Smooth muscle cell (in vitro differentiated cells): ENCODE data around the gene MED25. TPM values are rescaled to one million over a fixed set of nuclear protein-coding genes. Genes with fewer than 3 reads are reported as not detected.

Experiments used
- DNase-seq: peaks from one replicate; lab custom pipeline; 2025; ENCODE audit not compliant: unreplicated experiment; lab: John Stamatoyannopoulos, UW
- H2AFZ ChIP-seq: fragments of 200-600 bp; sonication (generic); 2 replicates; pipeline ENCODE4 v1.6.0; 2016; ENCODE audit warnings: antibody characterized with exemption, low read depth, mild to moderate bottlenecking
- H3F3A ChIP-seq: fragments of 200-600 bp; sonication (generic); 2 replicates; pipeline ENCODE4 v1.6.0; 2017; ENCODE audit warnings: antibody characterized with exemption, low read depth
- H3K27ac ChIP-seq: fragments of 200-600 bp; sonication (generic); 2 replicates; pipeline ENCODE4 v1.5.1; 2016; ENCODE audit warnings: low read depth, mild to moderate bottlenecking
- H3K27me3 ChIP-seq: fragments of 200-600 bp; sonication (generic); 2 replicates; pipeline ENCODE4 v1.6.1; 2016; ENCODE audit warnings: low read depth, mild to moderate bottlenecking
- H3K36me3 ChIP-seq: fragments of 200-600 bp; sonication (generic); 2 replicates; pipeline ENCODE4 v1.5.1; 2016; ENCODE audit warnings: low read depth
- H3K4me1 ChIP-seq: fragments of 200-600 bp; sonication (generic); 2 replicates; pipeline ENCODE4 v1.5.1; 2016; ENCODE audit warnings: low read depth
- H3K4me2 ChIP-seq: fragments of 200-600 bp; sonication (generic); 2 replicates; pipeline ENCODE4 v1.6.0; 2016; ENCODE audit warnings: mild to moderate bottlenecking
- H3K4me3 ChIP-seq: fragments of 200-600 bp; sonication (generic); 2 replicates; pipeline ENCODE4 v1.5.1; 2016; ENCODE audit warnings: mild to moderate bottlenecking
- H3K79me2 ChIP-seq: fragments of 200-600 bp; sonication (generic); 2 replicates; pipeline ENCODE4 v1.6.0; 2016; ENCODE audit warnings: low read depth, mild to moderate bottlenecking
- H3K9ac ChIP-seq: fragments of 200-600 bp; sonication (generic); 2 replicates; pipeline ENCODE4 v1.6.0; 2016; ENCODE audit warnings: low read depth
- H3K9me3 ChIP-seq: fragments of 200-600 bp; sonication (generic); replicated peaks from 2 replicates; pipeline ENCODE4 v1.5.1; 2016; ENCODE audit warnings: low read depth
- H4K20me1 ChIP-seq: fragments of 200-600 bp; sonication (generic); 2 replicates; pipeline ENCODE4 v1.6.0; 2016; ENCODE audit warnings: low read depth
- CTCF ChIP-seq: fragments of 200-600 bp; sonication (generic); IDR thresholded peaks from 2 replicates; pipeline ENCODE4 v1.5.1; 2017; ENCODE audit warnings: borderline replicate concordance, mild to moderate bottlenecking, antibody characterized with exemption; ENCODE audit not compliant: insufficient read depth, poor library complexity, severe bottlenecking
- WGBS: methylation state at CpG from one replicate; pipeline ENCODE4 v1.1.7; 2016; ENCODE audit warnings: low lambda C conversion rate; 5-methylcytosine and 5-hydroxymethylcytosine counted together
- polyA plus RNA-seq: library from polyadenylated mRNA; unstranded; fragments of >200 nt; fragmentation: Nextera tagmentation; extraction: Ambion mirVana; gene quantifications from 2 replicates; pipeline ENCODE4 v1.2.1, GENCODE V29; 2016
- total RNA-seq: library from RNA; depleted of rRNA; stranded (reverse); fragments of >200 nt; gene quantifications from 2 replicates; pipeline ENCODE4 v1.2.3, GENCODE V29; 2014

MED25 gene
- total and polyA plus RNA-seq, 2 experiments from 2014 or later = 20.4 to 34.1 TPM

DNA sequence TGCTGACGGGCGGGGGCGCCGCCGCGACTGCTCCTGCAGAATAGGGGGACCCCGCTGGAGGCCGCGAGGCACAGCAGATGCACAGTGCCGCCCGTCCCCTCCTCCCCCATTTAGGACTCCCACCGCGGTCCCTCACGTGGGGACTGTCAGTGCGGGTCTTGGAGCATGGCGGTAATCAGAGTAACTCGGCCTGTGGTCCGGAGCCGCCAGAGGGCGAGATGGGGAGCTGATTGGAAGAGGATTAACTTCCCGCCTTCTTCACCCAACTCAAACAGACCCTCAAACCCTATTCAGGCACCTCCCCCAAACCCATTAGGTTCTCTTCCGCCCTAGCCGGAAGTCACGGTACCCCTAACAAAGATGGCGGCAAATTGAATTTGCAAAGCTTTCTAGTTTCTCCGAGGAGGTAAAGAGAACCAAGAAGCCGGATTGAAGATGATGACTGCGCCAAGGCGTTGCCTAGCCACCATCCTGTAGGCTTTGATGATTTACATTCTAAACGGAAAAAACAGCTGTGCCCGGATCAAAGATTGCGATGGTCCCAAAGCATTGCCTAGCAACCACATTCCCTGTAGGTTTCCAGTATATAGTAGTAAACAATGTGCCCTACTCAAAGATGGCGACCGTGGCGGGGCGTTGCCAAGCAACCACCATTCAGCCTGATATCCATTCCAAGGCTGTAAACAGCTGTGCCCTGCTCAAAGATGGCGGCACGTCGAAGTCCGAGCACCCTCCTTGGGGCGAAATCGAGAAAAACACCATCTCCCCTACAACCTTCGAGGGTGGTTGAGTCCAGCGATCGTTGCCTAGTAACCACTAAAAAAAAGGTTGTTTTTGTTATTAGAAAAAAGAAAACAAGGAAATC lies 4.9 kb upstream of the MED25 start, which contains the start of gene FUZ:
Gene FUZ (minus strand): TSS at position 296 of the 865 bp plus-strand sequence. CDS start 186 bp downstream, at position 110.
- Histone ChIP-seq H3K36me3 (no peaks in the 10 kb centered on the region), H3K9me3 (no peaks in the 10 kb centered on the region), H3K9ac (peak within 1 kb of the TSS; percentile 97), H3K27me3 (no peaks in the 10 kb centered on the region), H3F3A (peaks cover 15% of the 10 kb centered on the region), H3K4me3 (peak within 1 kb of the TSS; percentile 82), H3K4me2 (peak within 1 kb of the TSS; percentile 96), H3K79me2 (peaks cover under 1% of the 10 kb centered on the region), H4K20me1 (no peaks in the 10 kb centered on the region), H3K27ac (peak within 1 kb of the TSS; percentile 94), H2AFZ (peak within 1 kb of the TSS; percentile 78), H3K4me1 (peaks cover 16% of the 10 kb centered on the region)
- 2% methylated on average over 44 of the region's 45 CpGs for WGBS
- DNase-seq = peak; percentile 71
- TF ChIP-seq CTCF = peak; percentile 12

DNA sequence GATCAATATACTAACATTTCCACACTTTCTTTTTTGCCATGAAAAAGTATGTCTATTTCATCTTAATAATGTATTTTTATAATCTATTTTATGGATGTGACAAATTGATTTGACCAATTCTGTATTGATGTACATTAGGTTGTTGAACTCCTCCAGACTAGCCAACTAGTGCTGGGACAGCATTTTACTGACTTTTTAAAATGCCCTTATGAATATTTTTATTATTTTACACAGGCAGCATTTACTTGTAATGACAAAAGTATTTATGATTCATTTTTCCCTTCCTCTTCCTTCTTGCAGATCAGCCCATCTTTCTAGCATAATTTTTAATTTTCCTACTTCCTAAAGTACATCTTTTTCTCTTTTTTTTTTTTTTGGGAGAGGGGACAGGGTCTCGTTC lies 4.1 kb upstream of the MED25 start:
- Histone ChIP-seq H3K4me1 (peaks cover 17% of the 10 kb centered on the region), H3K36me3 (no peaks in the 10 kb centered on the region), H3K4me3 (peak overlapping the region; percentile 82), H4K20me1 (no peaks in the 10 kb centered on the region), H2AFZ (no peak overlapping the region), H3K9ac (peak overlapping the region; percentile 97), H3K9me3 (no peaks in the 10 kb centered on the region), H3K27ac (peak overlapping the region; percentile 94), H3F3A (peaks cover 15% of the 10 kb centered on the region), H3K79me2 (peaks cover 9% of the 10 kb centered on the region), H3K27me3 (no peaks in the 10 kb centered on the region), H3K4me2 (peak overlapping the region; percentile 96)
- DNase-seq = no peak
- WGBS = 75% methylated on average over 1 of the region's 1 CpG
- no peak for TF ChIP-seq CTCF

DNA sequence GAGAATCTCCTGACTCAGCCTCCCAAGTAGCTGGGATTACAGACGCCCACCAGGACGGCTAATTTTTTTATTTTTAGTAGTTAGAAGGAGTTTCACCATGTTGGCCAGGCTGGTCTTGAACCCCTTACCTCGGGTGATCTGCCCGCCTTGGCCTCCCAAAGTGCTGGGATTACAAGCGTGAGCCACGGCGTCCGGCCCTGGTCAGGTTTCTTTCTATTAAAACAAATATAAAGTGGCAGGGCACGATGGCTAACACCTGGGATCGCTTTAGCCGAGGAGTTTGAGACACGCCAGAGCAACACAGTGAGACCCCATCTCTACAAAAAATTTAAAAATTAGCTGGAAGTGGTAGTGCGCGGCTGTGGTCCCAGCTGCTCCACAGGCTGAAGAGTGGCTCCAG lies 1.5 kb upstream of the MED25 start:
- H3K36me3 ChIP-seq = no peaks in the 10 kb centered on the region
- H3K27me3 ChIP-seq = no peaks in the 10 kb centered on the region
- no peak for DNase-seq
- H4K20me1 ChIP-seq = no peaks in the 10 kb centered on the region
- WGBS = 91% methylated on average over 14 of the region's 14 CpGs
- H3K4me2 ChIP-seq = peak overlapping the region; percentile 97
- H3K9me3 ChIP-seq = no peaks in the 10 kb centered on the region
- H2AFZ ChIP-seq = no peak overlapping the region
- peaks cover 33% of the 10 kb centered on the region for H3K79me2 ChIP-seq
- peak overlapping the region; percentile 97 for H3K9ac ChIP-seq
- peak overlapping the region; percentile 97 for H3K27ac ChIP-seq
- peak overlapping the region; percentile 81 for H3K4me3 ChIP-seq
- peaks cover 11% of the 10 kb centered on the region for H3F3A ChIP-seq
- peaks cover 16% of the 10 kb centered on the region for H3K4me1 ChIP-seq
- no peak for TF ChIP-seq CTCF
